ENCODE measurements around the gene PCDHGB3. TPM values are rescaled to one million over a fixed set of nuclear protein-coding genes. Genes with fewer than 3 reads are reported as not detected.
"Not testable (repeated sequence)": the region's sequence is repeated elsewhere in the genome, so short reads cannot be mapped to it uniquely, and the experiment has no call there.

The PCDHGB3 gene
- total RNA-seq, 4 donors from 2014 or later = 3.0 to 7.9 (median 4.8) TPM

DNA sequence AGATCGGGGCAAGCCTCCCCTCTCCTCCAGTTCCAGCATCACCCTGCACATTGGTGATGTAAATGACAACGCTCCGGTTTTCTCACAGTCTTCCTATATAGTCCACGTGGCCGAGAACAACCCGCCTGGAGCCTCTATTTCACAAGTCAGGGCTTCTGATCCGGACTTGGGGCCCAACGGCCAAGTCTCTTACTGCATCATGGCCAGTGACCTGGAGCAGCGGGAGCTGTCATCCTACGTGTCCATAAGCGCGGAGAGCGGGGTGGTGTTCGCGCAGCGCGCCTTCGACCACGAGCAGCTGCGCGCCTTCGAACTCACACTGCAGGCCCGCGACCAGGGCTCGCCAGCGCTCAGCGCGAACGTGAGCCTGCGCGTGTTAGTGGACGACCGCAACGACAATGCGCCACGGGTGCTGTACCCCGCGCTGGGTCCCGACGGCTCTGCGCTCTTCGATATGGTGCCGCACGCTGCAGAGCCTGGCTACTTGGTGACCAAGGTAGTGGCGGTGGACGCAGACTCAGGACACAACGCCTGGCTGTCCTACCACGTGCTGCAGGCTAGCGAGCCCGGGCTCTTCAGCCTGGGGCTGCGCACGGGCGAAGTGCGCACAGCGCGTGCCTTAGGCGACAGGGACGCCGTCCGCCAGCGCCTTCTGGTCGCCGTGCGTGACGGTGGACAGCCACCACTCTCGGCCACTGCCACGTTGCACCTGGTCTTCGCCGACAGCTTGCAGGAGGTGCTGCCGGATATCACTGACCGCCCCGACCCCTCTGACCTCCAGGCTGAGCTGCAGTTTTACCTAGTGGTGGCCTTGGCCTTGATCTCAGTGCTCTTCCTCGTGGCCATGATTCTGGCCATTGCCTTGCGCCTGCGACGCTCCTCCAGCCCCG, 19.4 kb downstream of the PCDHGB3 start:
- DNase-seq (ENCODE audit: low spot score in 2 of 2) = peak in 1 of 2 donors; percentile 62
- 35 to 39% methylated on average over 31 to 42 of the region's 77 CpGs for WGBS, 2 donors
- TF ChIP-seq, protein P1, sequence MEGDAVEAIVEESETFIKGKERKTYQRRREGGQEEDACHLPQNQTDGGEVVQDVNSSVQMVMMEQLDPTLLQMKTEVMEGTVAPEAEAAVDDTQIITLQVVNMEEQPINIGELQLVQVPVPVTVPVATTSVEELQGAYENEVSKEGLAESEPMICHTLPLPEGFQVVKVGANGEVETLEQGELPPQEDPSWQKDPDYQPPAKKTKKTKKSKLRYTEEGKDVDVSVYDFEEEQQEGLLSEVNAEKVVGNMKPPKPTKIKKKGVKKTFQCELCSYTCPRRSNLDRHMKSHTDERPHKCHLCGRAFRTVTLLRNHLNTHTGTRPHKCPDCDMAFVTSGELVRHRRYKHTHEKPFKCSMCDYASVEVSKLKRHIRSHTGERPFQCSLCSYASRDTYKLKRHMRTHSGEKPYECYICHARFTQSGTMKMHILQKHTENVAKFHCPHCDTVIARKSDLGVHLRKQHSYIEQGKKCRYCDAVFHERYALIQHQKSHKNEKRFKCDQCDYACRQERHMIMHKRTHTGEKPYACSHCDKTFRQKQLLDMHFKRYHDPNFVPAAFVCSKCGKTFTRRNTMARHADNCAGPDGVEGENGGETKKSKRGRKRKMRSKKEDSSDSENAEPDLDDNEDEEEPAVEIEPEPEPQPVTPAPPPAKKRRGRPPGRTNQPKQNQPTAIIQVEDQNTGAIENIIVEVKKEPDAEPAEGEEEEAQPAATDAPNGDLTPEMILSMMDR (IDR thresholded peaks at IDR 0.05) = no peak
- TF ChIP-seq POLR2A (IDR thresholded peaks at IDR 0.05) = no peak
- no peak overlapping the region for H3K4me3 ChIP-seq (ENCODE audit: low read depth, poor library complexity, severe bottlenecking)
- intact Hi-C loops (cut with DNase I; ENCODE audit: low total_unique reads) = no loop called here

DNA sequence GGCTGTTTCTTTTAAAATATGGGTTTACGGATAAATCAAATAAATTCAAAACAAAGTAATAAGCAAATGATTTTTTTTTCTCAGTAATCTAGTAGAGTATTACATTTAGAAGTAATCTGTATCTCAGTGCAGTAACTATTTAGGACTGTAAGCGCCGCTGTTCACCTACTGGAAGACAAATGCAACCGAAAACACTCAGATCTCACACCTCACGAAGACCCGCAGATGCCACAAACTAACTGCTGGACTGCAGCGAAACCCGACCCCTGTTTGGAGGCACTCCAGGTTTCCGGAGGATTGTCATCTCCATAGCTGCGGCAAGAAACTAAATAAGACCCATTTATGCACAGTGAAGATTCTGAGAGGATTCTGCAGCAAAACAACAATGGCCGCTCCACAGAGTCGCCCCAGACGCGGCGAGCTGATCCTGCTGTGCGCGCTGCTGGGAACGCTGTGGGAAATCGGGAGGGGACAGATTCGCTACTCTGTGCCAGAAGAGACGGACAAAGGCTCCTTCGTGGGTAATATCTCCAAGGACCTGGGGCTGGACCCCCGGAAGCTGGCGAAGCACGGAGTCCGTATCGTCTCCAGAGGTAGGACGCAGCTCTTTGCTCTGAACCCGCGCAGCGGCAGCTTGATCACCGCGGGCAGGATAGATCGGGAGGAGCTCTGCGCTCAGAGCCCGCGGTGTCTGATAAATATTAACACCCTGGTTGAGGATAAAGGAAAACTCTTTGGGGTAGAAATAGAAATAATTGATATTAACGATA, 22.6 kb downstream of the PCDHGB3 start, which contains the start of gene PCDHGA8:
TSS of gene PCDHGA8 (plus strand) at position 205 of the 770 bp plus-strand sequence. CDS start at position 386, 181 bp downstream.
- TF ChIP-seq POLR2A (IDR thresholded peaks at IDR 0.05) = no peak
- TF ChIP-seq, protein P1 (IDR thresholded peaks at IDR 0.05) = no peak
- H3K4me3 ChIP-seq (ENCODE audit: low read depth, poor library complexity, severe bottlenecking) = no peak within 1 kb of the TSS
- 27 to 34% methylated on average over 38 of the region's 38 CpGs for WGBS, 2 donors
- intact Hi-C loops (cut with DNase I; ENCODE audit: low total_unique reads) = no loop called here
- DNase-seq (ENCODE audit: low spot score in 2 of 2) = no peak

DNA sequence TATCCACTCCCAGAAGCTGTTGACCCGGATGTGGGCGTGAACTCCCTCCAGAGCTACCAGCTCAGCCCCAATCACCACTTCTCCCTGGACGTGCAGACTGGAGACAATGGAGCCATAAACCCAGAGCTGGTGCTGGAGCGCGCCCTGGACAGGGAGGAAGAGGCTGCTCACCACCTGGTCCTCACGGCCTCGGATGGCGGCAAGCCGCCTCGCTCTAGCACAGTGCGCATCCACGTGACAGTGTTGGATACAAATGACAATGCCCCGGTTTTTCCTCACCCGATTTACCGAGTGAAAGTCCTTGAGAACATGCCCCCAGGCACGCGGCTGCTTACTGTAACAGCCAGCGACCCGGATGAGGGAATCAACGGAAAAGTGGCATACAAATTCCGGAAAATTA, 23.2 kb downstream of the PCDHGB3 start:
- no peak overlapping the region for H3K4me3 ChIP-seq (ENCODE audit: low read depth, poor library complexity, severe bottlenecking)
- intact Hi-C loops (cut with DNase I; ENCODE audit: low total_unique reads) = no loop called here
- DNase-seq (ENCODE audit: low spot score in 2 of 2) = no peak
- WGBS, 2 donors = 32 to 37% methylated on average over 21 of the region's 21 CpGs
- TF ChIP-seq, protein P1 (IDR thresholded peaks at IDR 0.05) = no peak
- TF ChIP-seq POLR2A (IDR thresholded peaks at IDR 0.05) = no peak

DNA sequence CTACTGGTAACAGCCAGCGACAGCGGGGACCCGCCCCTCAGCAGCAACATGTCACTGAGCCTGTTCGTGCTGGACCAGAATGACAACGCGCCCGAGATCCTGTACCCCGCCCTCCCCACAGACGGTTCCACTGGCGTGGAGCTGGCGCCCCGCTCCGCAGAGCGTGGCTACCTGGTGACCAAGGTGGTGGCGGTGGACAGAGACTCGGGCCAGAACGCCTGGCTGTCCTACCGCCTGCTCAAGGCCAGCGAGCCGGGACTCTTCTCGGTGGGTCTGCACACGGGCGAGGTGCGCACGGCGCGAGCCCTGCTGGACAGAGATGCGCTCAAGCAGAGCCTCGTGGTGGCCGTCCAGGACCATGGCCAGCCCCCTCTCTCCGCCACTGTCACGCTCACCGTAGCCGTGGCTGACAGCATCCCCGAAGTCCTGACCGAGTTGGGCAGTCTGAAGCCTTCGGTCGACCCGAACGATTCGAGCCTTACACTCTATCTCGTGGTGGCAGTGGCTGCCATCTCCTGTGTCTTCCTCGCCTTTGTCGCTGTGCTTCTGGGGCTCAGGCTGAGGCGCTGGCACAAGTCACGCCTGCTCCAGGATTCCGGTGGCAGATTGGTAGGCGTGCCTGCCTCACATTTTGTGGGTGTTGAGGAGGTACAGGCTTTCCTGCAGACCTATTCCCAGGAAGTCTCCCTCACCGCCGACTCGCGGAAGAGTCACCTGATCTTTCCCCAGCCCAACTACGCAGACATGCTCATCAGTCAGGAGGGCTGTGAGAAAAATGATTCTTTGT, 24.6 kb downstream of the PCDHGB3 start:
- DNase-seq (ENCODE audit: low spot score in 2 of 2); intact Hi-C loops (cut with DNase I; ENCODE audit: low total_unique reads); H3K4me3 ChIP-seq (ENCODE audit: low read depth, poor library complexity, severe bottlenecking): not testable (repeated sequence)
- WGBS, 2 donors = 33 to 40% methylated on average over 29 to 38 of the region's 53 CpGs

DNA sequence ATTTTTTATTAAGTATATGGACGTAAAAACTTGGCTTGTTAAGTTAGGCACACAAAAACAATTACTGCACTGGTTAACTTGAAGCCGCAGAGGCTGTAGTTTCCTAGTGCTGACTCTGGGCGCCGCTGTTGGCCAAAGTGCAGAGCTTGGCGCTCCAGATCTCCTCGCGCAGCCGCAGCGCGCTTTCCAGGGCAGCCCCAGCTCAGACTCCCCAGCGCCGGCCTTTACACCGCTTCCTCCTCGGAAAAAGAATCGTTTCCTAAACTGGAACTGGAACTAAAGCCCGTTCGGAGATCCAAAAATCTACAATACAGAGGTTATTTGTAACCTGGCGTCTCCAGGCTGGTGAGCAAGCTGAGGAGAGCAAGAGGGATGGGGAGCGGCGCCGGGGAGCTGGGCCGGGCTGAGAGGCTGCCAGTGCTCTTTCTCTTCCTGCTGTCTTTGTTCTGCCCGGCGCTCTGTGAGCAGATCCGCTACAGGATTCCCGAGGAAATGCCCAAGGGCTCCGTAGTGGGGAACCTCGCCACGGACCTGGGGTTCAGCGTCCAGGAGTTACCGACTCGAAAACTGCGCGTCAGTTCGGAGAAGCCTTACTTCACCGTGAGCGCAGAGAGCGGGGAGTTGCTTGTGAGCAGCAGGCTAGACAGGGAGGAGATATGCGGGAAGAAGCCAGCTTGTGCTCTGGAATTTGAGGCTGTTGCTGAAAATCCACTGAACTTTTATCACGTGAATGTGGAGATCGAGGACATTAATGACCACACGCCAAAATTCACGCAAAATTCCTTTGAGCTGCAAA, 27.9 kb downstream of the PCDHGB3 start, which contains the start of gene PCDHGB5:
TSS of gene PCDHGB5 (plus strand) at position 192 of the 796 bp plus-strand sequence. CDS start at position 373, 181 bp downstream.
- H3K4me3 ChIP-seq (ENCODE audit: low read depth, poor library complexity, severe bottlenecking); intact Hi-C loops (cut with DNase I; ENCODE audit: low total_unique reads): not testable (repeated sequence)
- peak in 1 of 2 donors; percentile 83 for DNase-seq (ENCODE audit: low spot score in 2 of 2)
- 8 to 10% methylated on average over 22 to 27 of the region's 43 CpGs for WGBS, 2 donors

DNA sequence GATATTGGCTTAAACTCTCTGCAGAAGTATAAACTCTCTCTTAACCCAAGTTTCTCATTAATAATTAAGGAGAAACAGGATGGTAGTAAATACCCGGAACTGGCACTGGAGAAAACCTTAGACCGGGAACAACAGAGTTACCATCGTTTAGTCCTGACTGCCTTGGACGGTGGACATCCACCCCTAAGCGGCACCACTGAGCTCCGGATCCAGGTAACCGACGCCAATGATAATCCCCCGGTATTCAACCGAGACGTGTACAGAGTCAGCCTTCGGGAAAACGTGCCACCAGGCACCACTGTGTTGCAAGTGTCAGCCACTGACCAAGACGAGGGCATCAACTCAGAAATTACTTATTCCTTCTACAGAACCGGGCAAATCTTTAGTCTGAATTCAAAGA, 28.6 kb downstream of the PCDHGB3 start:
- WGBS, 2 donors = 29 to 30% methylated on average over 15 of the region's 15 CpGs
- no peak overlapping the region for H3K4me3 ChIP-seq (ENCODE audit: low read depth, poor library complexity, severe bottlenecking)

More for the DNA sequence above, 28.6 kb downstream of the PCDHGB3 start:
- no peak for TF ChIP-seq POLR2A (IDR thresholded peaks at IDR 0.05)
- TF ChIP-seq, protein P1 (IDR thresholded peaks at IDR 0.05) = no peak
- DNase-seq (ENCODE audit: low spot score in 2 of 2) = no peak
- intact Hi-C loops (cut with DNase I; ENCODE audit: low total_unique reads) = no loop called here

Measured in lower leg skin (tissue), 4 donors.